B cell (primary cell): ENCODE data around the gene SLC25A39. TPM values are rescaled to one million over a fixed set of nuclear protein-coding genes. Genes with fewer than 3 reads are reported as not detected.

ENCODE experiments used
- ATAC-seq: fragments of 200-7000 bp; cut with Tn5 transposase; one replicate; pipeline ENCODE4 v1.10.0; 2021; ENCODE audit warnings: low read depth, mild to moderate bottlenecking, moderate number of reproducible peaks, moderate library complexity
- CTCF ChIA-PET: fragments of 350-600 bp; sonication (Branson Sonifier 250); formaldehyde crosslinking; loops from one replicate; lab custom pipeline; 2021; ENCODE audit warnings: antibody characterized with exemption, inconsistent platforms; lab: Charles Lee
- POLR2A ChIA-PET: fragments of 350-600 bp; sonication (Branson Sonifier 250); formaldehyde crosslinking; loops from one replicate; lab custom pipeline; 2021; ENCODE audit warnings: antibody characterized with exemption; lab: Charles Lee
- DNase-seq: peaks from one replicate; pipeline ENCODE4 v3.0.0; 2013
- H2AFZ ChIP-seq: 2 replicates; pipeline ENCODE4 v1.6.1; 2012; ENCODE audit warnings: mild to moderate bottlenecking, low read depth, low read length; ENCODE audit not compliant: insufficient read depth, poor library complexity, severe bottlenecking
- H3K27ac ChIP-seq, 2 donors: 1 replicate in 1 of 2; 2 replicates in 1 of 2; pipeline ENCODE4 v1.5.1; 2012 to 2013; ENCODE audit warnings: low read length in 2 of 2, mild to moderate bottlenecking in 2 of 2, moderate library complexity in 1 of 2
- H3K27me3 ChIP-seq, 4 experiments: fragments of 200-600 bp in 1 of 4; sonication (generic) in 1 of 4; replicated peaks in 1 of 4; 1 replicate in 2 of 4; 2 replicates in 2 of 4; pipeline versions ENCODE4 v1.6.1 to v1.7.0; 2013 to 2016; ENCODE audit warnings: low read length in 3 of 4, mild to moderate bottlenecking in 2 of 4, mixed read lengths in 1 of 4, moderate library complexity in 1 of 4; ENCODE audit not compliant: insufficient read depth in 4 of 4, control insufficient read depth in 3 of 4; ENCODE audit errors: control extremely low read depth in 1 of 4
- H3K36me3 ChIP-seq, 2 experiments: replicated peaks in 1 of 2; 1 replicate in 1 of 2; 2 replicates in 1 of 2; pipeline versions ENCODE4 v1.6.1 to v1.7.1; 2013; ENCODE audit warnings: low read length in 1 of 2; ENCODE audit not compliant: insufficient read depth in 2 of 2, control insufficient read depth in 1 of 2; ENCODE audit errors: control extremely low read depth in 1 of 2, extremely low read depth in 1 of 2
- H3K4me1 ChIP-seq, 2 donors: fragments of 200-600 bp in 1 of 2; sonication (generic) in 1 of 2; 1 replicate in 1 of 2; 2 replicates in 1 of 2; pipeline versions ENCODE4 v1.5.1 to v1.6.1; 2013 to 2017; ENCODE audit warnings: low read length in 2 of 2; ENCODE audit not compliant: control insufficient read depth in 2 of 2, insufficient read depth in 2 of 2
- H3K4me2 ChIP-seq: replicated peaks from 2 replicates; pipeline ENCODE3; 2012; ENCODE audit warnings: mild to moderate bottlenecking, low read depth, low read length; ENCODE audit not compliant: poor library complexity, severe bottlenecking
- H3K4me3 ChIP-seq, 5 experiments: fragments of 200-600 bp in 1 of 5; sonication (generic) in 1 of 5; 1 replicate in 3 of 5; 2 replicates in 2 of 5; pipeline versions ENCODE4 v1.5.1 to v1.7.0; 2011 to 2016; ENCODE audit warnings: low read length in 4 of 5, mild to moderate bottlenecking in 4 of 5, low read depth in 2 of 5, control low read depth in 1 of 5, moderate library complexity in 1 of 5; ENCODE audit not compliant: insufficient read depth in 1 of 5; ENCODE audit errors: control extremely low read depth in 1 of 5, extremely low read depth in 1 of 5
- H3K79me2 ChIP-seq: fragments of 200-600 bp; sonication (generic); one replicate; pipeline ENCODE4 v1.6.0; 2016; ENCODE audit warnings: low read length; ENCODE audit not compliant: control insufficient read depth, insufficient read depth
- H3K9ac ChIP-seq: fragments of 200-600 bp; sonication (generic); 2 replicates; pipeline ENCODE4 v1.6.1; 2017; ENCODE audit warnings: mild to moderate bottlenecking, low read length, moderate library complexity
- H3K9me3 ChIP-seq, 3 donors: one replicate each; pipeline versions ENCODE4 v1.6.1 to v1.7.1; 2013; ENCODE audit warnings: low read length in 2 of 3; ENCODE audit not compliant: control insufficient read depth in 2 of 3, insufficient read depth in 1 of 3; ENCODE audit errors: control extremely low read depth in 1 of 3
- H4K20me1 ChIP-seq: 2 replicates; pipeline ENCODE4 v1.6.0; 2012; ENCODE audit warnings: mild to moderate bottlenecking, low read length; ENCODE audit not compliant: insufficient read depth, control insufficient read depth, poor library complexity, severe bottlenecking
- H3K27ac Mint-ChIP-seq: one replicate; pipeline ENCODE4 v1.8.0; 2021; ENCODE audit warnings: mixed read lengths
- H3K27me3 Mint-ChIP-seq: one replicate; pipeline ENCODE4 v1.8.0; 2021; ENCODE audit warnings: mixed read lengths
- H3K4me1 Mint-ChIP-seq: one replicate; pipeline ENCODE4 v1.8.0; 2021; ENCODE audit warnings: mixed read lengths
- H3K4me3 Mint-ChIP-seq: one replicate; pipeline ENCODE4 v1.8.0; 2021; ENCODE audit warnings: mixed read lengths
- H3K9me3 Mint-ChIP-seq: one replicate; pipeline ENCODE4 v1.8.0; 2022; ENCODE audit warnings: mixed read lengths; ENCODE audit not compliant: insufficient read depth
- EZH2 ChIP-seq: IDR thresholded peaks from 2 replicates; pipeline ENCODE4 v1.6.1; 2012; ENCODE audit warnings: borderline replicate concordance, low read depth, mild to moderate bottlenecking, moderate library complexity, low read length; ENCODE audit not compliant: insufficient read depth, poor library complexity, severe bottlenecking
- WGBS: methylation state at CpG from one replicate; pipeline ENCODE4 v1.1.5; 2013; ENCODE audit warnings: missing lambda C conversion rate; ENCODE audit not compliant: insufficient coverage; 5-methylcytosine and 5-hydroxymethylcytosine counted together
- intact Hi-C: fragments of 100-400 bp; cut with micrococcal nuclease; formaldehyde crosslinking; loops from one replicate; pipeline ENCODE4 v1.10.0; 2022
- polyA plus RNA-seq: library from polyadenylated mRNA; depleted of rRNA; stranded (reverse); fragments of >200 nt; gene quantifications from 2 replicates; pipeline ENCODE4 v1.2.3, GENCODE V29; 2012
- total RNA-seq, 2 donors: library from RNA; stranded (reverse); fragments of 120-200 nt in 1 of 2; gene quantifications; 1 replicate in 1 of 2; 2 replicates in 1 of 2; pipeline versions ENCODE4 v1.2.3 to v1.2.4, GENCODE V29; 2013 to 2022
- TF ChIP-seq, protein P1 (sequence below): fragments of 200-600 bp; IDR thresholded peaks from one replicate; pipeline ENCODE4 v1.8.0; 2022; ENCODE audit warnings: antibody characterized with exemption, mild to moderate bottlenecking

SLC25A39 gene
- total and polyA plus RNA-seq, 2 donors (not counting 1 experiment from before 2014, with no cell fraction given): 88.4 to 160 TPM

- ChIA-PET POLR2A (interaction anchor here (0.9 kb wide), 1 partner anchor 12 kb away, joined by 3 read pairs; no protein-coding TSS in a partner anchor), CTCF (interaction anchor here (0.7 to 7.4 kb wide), 5 partner anchors 10 to 220 kb away, joined by 3 to 117 read pairs (median 16); partner anchors contain the start of gene GRN)
- no peaks in the 10 kb centered on the region for H3K9me3 ChIP-seq
Measured at GRCh38 chr17:44335564-44335963, 10.9 kb upstream of the SLC25A39 start.

GRCh38 chr17:44334727-44335126, 10.1 kb upstream of the SLC25A39 start:
- ATAC-seq: no peak
- Mint-ChIP-seq H3K4me1 (peaks cover 21% of the 10 kb centered on the region), H3K9me3 (no peaks in the 10 kb centered on the region), H3K4me3 (no peak overlapping the region), H3K27me3 (no peaks in the 10 kb centered on the region), H3K27ac (no peak overlapping the region)
- DNase-seq: no peak
- CTCF ChIA-PET: interaction anchor here (0.8 to 7.4 kb wide), 5 partner anchors 10 to 391 kb away, joined by 3 to 117 read pairs (median 16); partner anchors contain the start of gene GRN
- Histone ChIP-seq H3K9ac (no peak overlapping the region), H3K36me3 (no peaks in the 10 kb centered on the region), H3K9me3 (no peaks in the 10 kb centered on the region), H2AFZ (no peak overlapping the region), H3K27ac (no peak overlapping the region), H4K20me1 (no peaks in the 10 kb centered on the region), H3K27me3 (no peaks in the 10 kb centered on the region), H3K4me1 (peaks cover 4 to 26% of the 10 kb centered on the region in 2 donors), H3K79me2 (no peaks in the 10 kb centered on the region), H3K4me3 (no peak overlapping the region), H3K4me2 (no peak overlapping the region)
- TF ChIP-seq, protein P1, sequence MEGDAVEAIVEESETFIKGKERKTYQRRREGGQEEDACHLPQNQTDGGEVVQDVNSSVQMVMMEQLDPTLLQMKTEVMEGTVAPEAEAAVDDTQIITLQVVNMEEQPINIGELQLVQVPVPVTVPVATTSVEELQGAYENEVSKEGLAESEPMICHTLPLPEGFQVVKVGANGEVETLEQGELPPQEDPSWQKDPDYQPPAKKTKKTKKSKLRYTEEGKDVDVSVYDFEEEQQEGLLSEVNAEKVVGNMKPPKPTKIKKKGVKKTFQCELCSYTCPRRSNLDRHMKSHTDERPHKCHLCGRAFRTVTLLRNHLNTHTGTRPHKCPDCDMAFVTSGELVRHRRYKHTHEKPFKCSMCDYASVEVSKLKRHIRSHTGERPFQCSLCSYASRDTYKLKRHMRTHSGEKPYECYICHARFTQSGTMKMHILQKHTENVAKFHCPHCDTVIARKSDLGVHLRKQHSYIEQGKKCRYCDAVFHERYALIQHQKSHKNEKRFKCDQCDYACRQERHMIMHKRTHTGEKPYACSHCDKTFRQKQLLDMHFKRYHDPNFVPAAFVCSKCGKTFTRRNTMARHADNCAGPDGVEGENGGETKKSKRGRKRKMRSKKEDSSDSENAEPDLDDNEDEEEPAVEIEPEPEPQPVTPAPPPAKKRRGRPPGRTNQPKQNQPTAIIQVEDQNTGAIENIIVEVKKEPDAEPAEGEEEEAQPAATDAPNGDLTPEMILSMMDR: no peak
- TF ChIP-seq EZH2: no peak
- POLR2A ChIA-PET: interaction anchor here (0.7 to 0.9 kb wide), 3 partner anchors 13 to 131 kb away, joined by 3 to 6 read pairs (median 3); no protein-coding TSS in a partner anchor
- intact Hi-C loops: no loop called here
- WGBS: 47% methylated on average over 3 of the region's 3 CpGs

More at GRCh38 chr17:44335564-44335963, 10.9 kb upstream of the SLC25A39 start:
- no peaks in the 10 kb centered on the region for H3K27me3 Mint-ChIP-seq
- Histone ChIP-seq H3K27ac (no peak overlapping the region), H3K27me3 (no peaks in the 10 kb centered on the region), H3K4me2 (peak overlapping the region; percentile 19), H2AFZ (no peak overlapping the region), H3K4me1 (peaks cover 4 to 26% of the 10 kb centered on the region in 2 donors), H3K9ac (no peak overlapping the region), H3K79me2 (no peaks in the 10 kb centered on the region), H3K36me3 (no peaks in the 10 kb centered on the region), H3K4me3 (no peak overlapping the region), H4K20me1 (no peaks in the 10 kb centered on the region)
- H3K4me1 Mint-ChIP-seq: peaks cover 21% of the 10 kb centered on the region
- intact Hi-C loops: no loop called here
- H3K27ac Mint-ChIP-seq: no peak overlapping the region
- WGBS: 100% methylated on average over 1 of the region's 3 CpGs
- DNase-seq (no peak), ATAC-seq (no peak)
- H3K9me3 Mint-ChIP-seq: no peaks in the 10 kb centered on the region
- TF ChIP-seq EZH2: no peak
- TF ChIP-seq, protein P1: no peak
- H3K4me3 Mint-ChIP-seq: no peak overlapping the region
